Measurements from ENCODE around the gene EIPR1. TPM values are rescaled to one million over a fixed set of nuclear protein-coding genes. Genes with fewer than 3 reads are reported as not detected.
A peak's percentile ranks its signal among the peaks of the same experiment; 100 is the strongest.

The EIPR1 gene
- total and polyA plus RNA-seq, 2 of the 13 experiments (the other 11 are each of a cell fraction or from before 2014, with no cell fraction given), result 70.0 to 96.3 TPM

DNA sequence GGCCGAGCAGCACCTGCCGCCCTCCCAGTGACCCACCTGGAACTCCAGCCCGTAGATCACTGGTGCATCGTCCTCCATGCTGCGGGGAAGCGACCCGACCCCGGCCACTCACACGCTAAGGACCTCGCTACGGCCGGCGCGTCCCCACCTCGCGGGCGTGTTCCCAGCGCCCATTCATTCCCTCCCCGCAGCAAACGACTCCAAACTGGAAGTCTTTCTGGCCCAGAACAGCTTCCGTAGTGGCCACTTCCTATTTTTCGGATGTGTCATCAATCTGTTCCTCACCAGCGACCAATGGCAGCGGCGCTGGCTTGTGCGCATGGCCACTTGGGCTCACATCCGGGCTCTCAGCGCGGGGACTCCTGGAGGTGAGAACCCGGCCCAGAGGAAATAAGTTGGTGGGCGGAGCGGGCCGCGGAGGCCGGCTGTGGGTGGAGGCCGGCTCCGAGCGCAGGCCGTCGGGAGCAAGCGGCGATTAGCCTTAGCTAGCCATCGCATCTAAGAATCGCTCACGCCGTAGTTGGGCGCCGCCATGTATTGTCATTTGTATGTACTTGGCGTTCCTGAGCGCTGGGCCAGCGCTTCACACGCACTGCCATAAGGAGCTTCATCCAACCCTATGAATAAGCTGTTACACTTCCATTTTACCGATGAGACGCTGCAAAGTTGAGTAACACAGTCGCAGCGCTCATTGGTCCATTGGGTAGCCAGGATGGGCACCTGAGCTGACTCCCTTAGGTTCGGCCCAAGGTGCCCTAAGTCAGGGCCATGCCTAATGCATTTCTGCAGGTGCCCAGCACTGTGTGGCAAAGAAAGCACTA is at the start of gene EIPR1 (continued):
- TF ChIP-seq, protein P1, sequence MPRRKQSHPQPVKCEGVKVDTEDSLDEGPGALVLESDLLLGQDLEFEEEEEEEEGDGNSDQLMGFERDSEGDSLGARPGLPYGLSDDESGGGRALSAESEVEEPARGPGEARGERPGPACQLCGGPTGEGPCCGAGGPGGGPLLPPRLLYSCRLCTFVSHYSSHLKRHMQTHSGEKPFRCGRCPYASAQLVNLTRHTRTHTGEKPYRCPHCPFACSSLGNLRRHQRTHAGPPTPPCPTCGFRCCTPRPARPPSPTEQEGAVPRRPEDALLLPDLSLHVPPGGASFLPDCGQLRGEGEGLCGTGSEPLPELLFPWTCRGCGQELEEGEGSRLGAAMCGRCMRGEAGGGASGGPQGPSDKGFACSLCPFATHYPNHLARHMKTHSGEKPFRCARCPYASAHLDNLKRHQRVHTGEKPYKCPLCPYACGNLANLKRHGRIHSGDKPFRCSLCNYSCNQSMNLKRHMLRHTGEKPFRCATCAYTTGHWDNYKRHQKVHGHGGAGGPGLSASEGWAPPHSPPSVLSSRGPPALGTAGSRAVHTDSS (CRISPR knock-in tag; conservative IDR thresholded peaks at IDR 0.05), result no peak
- TF ChIP-seq ZNF292 (CRISPR knock-in tag; IDR thresholded peaks at IDR 0.05; ENCODE audit: borderline replicate concordance, low read depth) (peak; percentile 49; the same call in 1 of the 2 replicates), ZNF782 (CRISPR knock-in tag; IDR thresholded peaks at IDR 0.05; ENCODE audit: borderline replicate concordance) (peak; percentile 78; the same call in 1 of the 2 replicates), MEIS1 (CRISPR knock-in tag; IDR thresholded peaks at IDR 0.05; ENCODE audit: borderline replicate concordance) (peak; percentile 87), ZNF235 (CRISPR knock-in tag; IDR thresholded peaks at IDR 0.05; ENCODE audit: borderline replicate concordance) (no peak), JUND (CRISPR knock-in tag; IDR thresholded peaks at IDR 0.05) (peak; percentile 84), ZNF143 (CRISPR knock-in tag; IDR thresholded peaks at IDR 0.05) (peak; percentile 81), MEIS2 (CRISPR knock-in tag; IDR thresholded peaks at IDR 0.05) (peak; percentile 70), ZSCAN29 (CRISPR knock-in tag; conservative IDR thresholded peaks at IDR 0.05) (peak; percentile 84; the same call in 1 of the 2 replicates), ZNF12 (CRISPR knock-in tag; IDR thresholded peaks at IDR 0.05) (peak; percentile 54), ZNF607 (CRISPR knock-in tag; IDR thresholded peaks at IDR 0.05; ENCODE audit: borderline replicate concordance) (peak; percentile 21; the same call in 1 of the 2 replicates), SAP130 (CRISPR knock-in tag; IDR thresholded peaks at IDR 0.05; ENCODE audit: low read depth) (peak; percentile 100), SRSF9 (IDR thresholded peaks at IDR 0.05; ENCODE audit: borderline replicate concordance, insufficient read depth, low read depth, low read length, poor library complexity, severe bottlenecking) (no peak), EP300 (IDR thresholded peaks at IDR 0.05; ENCODE audit: low read depth in 2 of 2, low read length in 2 of 2) (peak in 1 of 2 experiments; percentile 51; a peak in 2 of 4 replicates), EP300 (CRISPR knock-in tag; IDR thresholded peaks at IDR 0.05; ENCODE audit: borderline replicate concordance) (no peak; the same call in 1 of the 2 replicates), ZNF792 (CRISPR knock-in tag; IDR thresholded peaks at IDR 0.05) (peak; percentile 90), HIVEP1 (CRISPR knock-in tag; IDR thresholded peaks at IDR 0.05) (peak; percentile 65), ZFP62 (CRISPR knock-in tag; IDR thresholded peaks at IDR 0.05) (no peak), RAD21 (CRISPR knock-in tag; IDR thresholded peaks at IDR 0.05) (peak; percentile 54), PAWR (CRISPR knock-in tag; IDR thresholded peaks at IDR 0.05; ENCODE audit: borderline replicate concordance) (no peak; the same call in 1 of the 2 replicates)
- TF ChIP-seq, protein P2, sequence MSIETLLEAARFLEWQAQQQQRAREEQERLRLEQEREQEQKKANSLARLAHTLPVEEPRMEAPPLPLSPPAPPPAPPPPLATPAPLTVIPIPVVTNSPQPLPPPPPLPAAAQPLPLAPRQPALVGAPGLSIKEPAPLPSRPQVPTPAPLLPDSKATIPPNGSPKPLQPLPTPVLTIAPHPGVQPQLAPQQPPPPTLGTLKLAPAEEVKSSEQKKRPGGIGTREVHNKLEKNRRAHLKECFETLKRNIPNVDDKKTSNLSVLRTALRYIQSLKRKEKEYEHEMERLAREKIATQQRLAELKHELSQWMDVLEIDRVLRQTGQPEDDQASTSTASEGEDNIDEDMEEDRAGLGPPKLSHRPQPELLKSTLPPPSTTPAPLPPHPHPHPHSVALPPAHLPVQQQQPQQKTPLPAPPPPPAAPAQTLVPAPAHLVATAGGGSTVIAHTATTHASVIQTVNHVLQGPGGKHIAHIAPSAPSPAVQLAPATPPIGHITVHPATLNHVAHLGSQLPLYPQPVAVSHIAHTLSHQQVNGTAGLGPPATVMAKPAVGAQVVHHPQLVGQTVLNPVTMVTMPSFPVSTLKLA (IDR thresholded peaks at IDR 0.05), result peak; percentile 53
- TF ChIP-seq, protein P3, sequence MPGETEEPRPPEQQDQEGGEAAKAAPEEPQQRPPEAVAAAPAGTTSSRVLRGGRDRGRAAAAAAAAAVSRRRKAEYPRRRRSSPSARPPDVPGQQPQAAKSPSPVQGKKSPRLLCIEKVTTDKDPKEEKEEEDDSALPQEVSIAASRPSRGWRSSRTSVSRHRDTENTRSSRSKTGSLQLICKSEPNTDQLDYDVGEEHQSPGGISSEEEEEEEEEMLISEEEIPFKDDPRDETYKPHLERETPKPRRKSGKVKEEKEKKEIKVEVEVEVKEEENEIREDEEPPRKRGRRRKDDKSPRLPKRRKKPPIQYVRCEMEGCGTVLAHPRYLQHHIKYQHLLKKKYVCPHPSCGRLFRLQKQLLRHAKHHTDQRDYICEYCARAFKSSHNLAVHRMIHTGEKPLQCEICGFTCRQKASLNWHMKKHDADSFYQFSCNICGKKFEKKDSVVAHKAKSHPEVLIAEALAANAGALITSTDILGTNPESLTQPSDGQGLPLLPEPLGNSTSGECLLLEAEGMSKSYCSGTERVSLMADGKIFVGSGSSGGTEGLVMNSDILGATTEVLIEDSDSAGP (CRISPR knock-in tag; IDR thresholded peaks at IDR 0.05; ENCODE audit: borderline replicate concordance), result peak; percentile 88; the same call in 1 of the 2 replicates
- TF ChIP-seq, protein P4, sequence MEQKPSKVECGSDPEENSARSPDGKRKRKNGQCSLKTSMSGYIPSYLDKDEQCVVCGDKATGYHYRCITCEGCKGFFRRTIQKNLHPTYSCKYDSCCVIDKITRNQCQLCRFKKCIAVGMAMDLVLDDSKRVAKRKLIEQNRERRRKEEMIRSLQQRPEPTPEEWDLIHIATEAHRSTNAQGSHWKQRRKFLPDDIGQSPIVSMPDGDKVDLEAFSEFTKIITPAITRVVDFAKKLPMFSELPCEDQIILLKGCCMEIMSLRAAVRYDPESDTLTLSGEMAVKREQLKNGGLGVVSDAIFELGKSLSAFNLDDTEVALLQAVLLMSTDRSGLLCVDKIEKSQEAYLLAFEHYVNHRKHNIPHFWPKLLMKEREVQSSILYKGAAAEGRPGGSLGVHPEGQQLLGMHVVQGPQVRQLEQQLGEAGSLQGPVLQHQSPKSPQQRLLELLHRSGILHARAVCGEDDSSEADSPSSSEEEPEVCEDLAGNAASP (CRISPR knock-in tag; IDR thresholded peaks at IDR 0.05; ENCODE audit: borderline replicate concordance), result peak; percentile 16; the same call in 1 of the 2 replicates

Data from HepG2 (cell line).